22Rv1 (cell line): Measurements from ENCODE around the gene FPR1.
"Not testable (repeated sequence)": the region's sequence is repeated elsewhere in the genome, so short reads cannot be mapped to it uniquely, and the experiment has no call there.

Experiments used
- H3K27ac ChIP-seq: fragments of 450-650 bp; 2 replicates; pipeline ENCODE4 v1.5.1; 2017
- CTCF ChIP-seq: fragments of 450-650 bp; IDR thresholded peaks from 2 replicates; pipeline ENCODE4 v1.5.1; 2017; ENCODE audit warnings: mild to moderate bottlenecking
- ZFX ChIP-seq: fragments of 450-650 bp; IDR thresholded peaks from 2 replicates; pipeline ENCODE4 v1.6.1; 2017; ENCODE audit warnings: antibody characterized with exemption, borderline replicate concordance

Gene FPR1

DNA sequence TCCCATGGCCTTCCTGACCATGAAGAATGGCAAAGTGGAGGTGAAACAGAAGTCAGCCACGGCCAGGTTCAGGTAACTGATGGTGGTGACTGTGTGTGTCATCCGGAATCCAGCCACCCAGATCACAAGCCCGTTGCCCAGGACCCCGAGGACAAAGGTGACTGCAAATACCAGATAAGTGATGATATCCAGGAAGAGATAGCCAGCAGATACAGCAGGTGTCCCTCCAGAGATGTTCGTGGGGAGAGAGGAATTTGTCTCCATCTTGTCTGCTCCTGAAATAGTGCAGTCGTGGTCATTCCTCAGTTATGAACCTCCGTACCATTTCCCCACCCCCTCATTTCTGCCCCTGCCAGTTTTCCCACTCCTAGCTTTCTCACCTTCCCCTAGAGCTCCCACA is 4.9 kb downstream of the FPR1 start:
- TF ChIP-seq CTCF, result no peak
- TF ChIP-seq ZFX, result no peak
- H3K27ac ChIP-seq, result no peak overlapping the region

DNA sequence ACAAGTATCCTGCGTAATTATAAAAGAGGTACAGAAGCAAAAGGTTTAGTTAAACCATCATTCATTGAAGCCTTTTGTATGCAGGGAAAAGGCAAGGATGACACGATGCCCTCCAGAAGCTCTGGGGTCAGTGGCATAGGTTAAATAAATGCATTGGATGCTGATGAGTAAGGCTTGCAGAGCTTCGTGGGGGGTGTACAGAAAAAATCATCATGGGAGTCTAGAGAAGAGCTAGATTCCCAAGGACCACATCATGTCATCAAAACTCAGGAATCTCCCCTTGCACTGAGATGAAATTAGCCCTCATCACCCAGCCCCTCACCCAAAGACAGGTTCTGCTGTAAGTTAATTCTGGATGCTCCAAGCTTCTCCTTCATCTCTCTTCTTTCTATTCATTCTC is 8.3 kb downstream of the FPR1 start:
- no peak overlapping the region for H3K27ac ChIP-seq
- TF ChIP-seq CTCF (no peak), ZFX (no peak)

GRCh38 chr19:51742789-51743188 is 8.9 kb downstream of the FPR1 start:
- H3K27ac ChIP-seq, result no peak overlapping the region
- TF ChIP-seq CTCF (no peak), ZFX (no peak)

DNA sequence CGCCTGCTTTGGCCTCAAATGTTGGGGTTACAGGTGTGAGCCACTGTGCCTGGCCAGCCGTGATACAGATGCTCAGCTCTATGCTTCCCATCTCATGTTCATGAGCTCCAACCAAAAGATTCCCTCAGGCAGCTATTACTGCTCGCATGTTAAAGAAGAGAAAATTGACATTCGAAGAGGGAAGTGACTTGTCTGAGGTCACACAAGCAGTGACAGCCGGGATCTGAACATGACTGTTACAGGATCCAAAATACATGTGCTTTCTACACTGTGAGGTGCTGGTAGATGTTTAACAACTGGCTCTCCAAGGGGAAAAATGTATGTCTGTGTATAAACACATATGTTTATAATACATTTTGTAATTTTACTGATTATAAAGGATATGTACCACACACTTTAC is 11.3 kb downstream of the FPR1 start:
- TF ChIP-seq CTCF, result no peak
- TF ChIP-seq ZFX, result no peak
- no peak overlapping the region for H3K27ac ChIP-seq

- H3K27ac ChIP-seq, result no peak overlapping the region
- TF ChIP-seq ZFX (no peak), CTCF (no peak)
These were observed 12.0 kb downstream of the FPR1 start for GRCh38 chr19:51739466-51740213.

DNA sequence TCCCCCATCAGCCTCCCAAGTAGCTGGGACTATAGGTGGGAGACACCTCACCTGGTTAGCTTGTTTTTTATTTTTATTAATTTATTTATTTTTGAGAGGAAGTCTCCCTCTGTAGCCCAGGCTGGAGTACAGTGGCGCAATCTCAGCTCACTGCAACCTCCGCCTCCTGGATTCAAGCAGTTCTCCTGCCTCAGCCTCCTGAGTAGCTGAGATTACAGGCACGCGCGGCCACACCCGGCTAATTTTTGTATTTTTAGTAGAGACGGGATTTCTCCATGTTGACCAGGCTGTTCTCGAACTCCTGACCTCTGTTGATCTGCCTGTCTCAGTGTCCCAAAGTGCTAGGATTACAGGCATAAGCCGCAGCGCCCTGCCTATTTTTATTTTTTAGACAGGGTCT is 13.2 kb downstream of the FPR1 start:
- H3K27ac ChIP-seq, result not testable (repeated sequence)

GRCh38 chr19:51737924-51738323 is 13.8 kb downstream of the FPR1 start:
- no peak overlapping the region for H3K27ac ChIP-seq
- TF ChIP-seq ZFX (no peak), CTCF (no peak)

- TF ChIP-seq ZFX (no peak), CTCF (no peak)
- no peak overlapping the region for H3K27ac ChIP-seq
These were observed 14.3 kb downstream of the FPR1 start for GRCh38 chr19:51737389-51737788.
